Smooth muscle cell (in vitro differentiated cells): Measurements from ENCODE around the gene PRPF8. TPM values are rescaled to one million over a fixed set of nuclear protein-coding genes. Genes with fewer than 3 reads are reported as not detected.
A peak's percentile ranks its signal among the peaks of the same experiment; 100 is the strongest.

Experiments
- DNase-seq: peaks from one replicate; lab custom pipeline; 2025; ENCODE audit not compliant: unreplicated experiment; lab: John Stamatoyannopoulos, UW
- H2AFZ ChIP-seq: fragments of 200-600 bp; sonication (generic); 2 replicates; pipeline ENCODE4 v1.6.0; 2016; ENCODE audit warnings: antibody characterized with exemption, low read depth, mild to moderate bottlenecking
- H3F3A ChIP-seq: fragments of 200-600 bp; sonication (generic); 2 replicates; pipeline ENCODE4 v1.6.0; 2017; ENCODE audit warnings: antibody characterized with exemption, low read depth
- H3K27ac ChIP-seq: fragments of 200-600 bp; sonication (generic); 2 replicates; pipeline ENCODE4 v1.5.1; 2016; ENCODE audit warnings: low read depth, mild to moderate bottlenecking
- H3K27me3 ChIP-seq: fragments of 200-600 bp; sonication (generic); 2 replicates; pipeline ENCODE4 v1.6.1; 2016; ENCODE audit warnings: low read depth, mild to moderate bottlenecking
- H3K36me3 ChIP-seq: fragments of 200-600 bp; sonication (generic); 2 replicates; pipeline ENCODE4 v1.5.1; 2016; ENCODE audit warnings: low read depth
- H3K4me1 ChIP-seq: fragments of 200-600 bp; sonication (generic); 2 replicates; pipeline ENCODE4 v1.5.1; 2016; ENCODE audit warnings: low read depth
- H3K4me2 ChIP-seq: fragments of 200-600 bp; sonication (generic); 2 replicates; pipeline ENCODE4 v1.6.0; 2016; ENCODE audit warnings: mild to moderate bottlenecking
- H3K4me3 ChIP-seq: fragments of 200-600 bp; sonication (generic); 2 replicates; pipeline ENCODE4 v1.5.1; 2016; ENCODE audit warnings: mild to moderate bottlenecking
- H3K79me2 ChIP-seq: fragments of 200-600 bp; sonication (generic); 2 replicates; pipeline ENCODE4 v1.6.0; 2016; ENCODE audit warnings: low read depth, mild to moderate bottlenecking
- H3K9ac ChIP-seq: fragments of 200-600 bp; sonication (generic); 2 replicates; pipeline ENCODE4 v1.6.0; 2016; ENCODE audit warnings: low read depth
- H3K9me3 ChIP-seq: fragments of 200-600 bp; sonication (generic); replicated peaks from 2 replicates; pipeline ENCODE4 v1.5.1; 2016; ENCODE audit warnings: low read depth
- H4K20me1 ChIP-seq: fragments of 200-600 bp; sonication (generic); 2 replicates; pipeline ENCODE4 v1.6.0; 2016; ENCODE audit warnings: low read depth
- CTCF ChIP-seq: fragments of 200-600 bp; sonication (generic); IDR thresholded peaks from 2 replicates; pipeline ENCODE4 v1.5.1; 2017; ENCODE audit warnings: borderline replicate concordance, mild to moderate bottlenecking, antibody characterized with exemption; ENCODE audit not compliant: insufficient read depth, poor library complexity, severe bottlenecking
- whole genome bisulfite sequencing: methylation state at CpG from one replicate; pipeline ENCODE4 v1.1.7; 2016; ENCODE audit warnings: low lambda C conversion rate; 5-methylcytosine and 5-hydroxymethylcytosine counted together
- polyA plus RNA-seq: library from polyadenylated mRNA; unstranded; fragments of >200 nt; fragmentation: Nextera tagmentation; extraction: Ambion mirVana; gene quantifications from 2 replicates; pipeline ENCODE4 v1.2.1, GENCODE V29; 2016
- total RNA-seq: library from RNA; depleted of rRNA; stranded (reverse); fragments of >200 nt; gene quantifications from 2 replicates; pipeline ENCODE4 v1.2.3, GENCODE V29; 2014

The PRPF8 gene
- total and polyA plus RNA-seq, 2 experiments from 2014 or later = 99.7 to 129 TPM

- Histone ChIP-seq H3K79me2 (peaks cover 52% of the 10 kb centered on the region), H3K27ac (peak overlapping the region; percentile 99), H3K27me3 (no peaks in the 10 kb centered on the region), H3K4me1 (peaks cover 25% of the 10 kb centered on the region), H3F3A (peaks cover 28% of the 10 kb centered on the region), H3K4me2 (peak overlapping the region; percentile 99), H3K36me3 (no peaks in the 10 kb centered on the region), H2AFZ (no peak overlapping the region), H3K4me3 (no peak overlapping the region), H3K9me3 (no peaks in the 10 kb centered on the region), H3K9ac (no peak overlapping the region), H4K20me1 (peaks cover 63% of the 10 kb centered on the region)
- no peak for TF ChIP-seq CTCF
- WGBS = 91% methylated on average over 8 of the region's 8 CpGs
- DNase-seq = no peak
Measured at GRCh38 chr17:1712271-1712670, 27.6 kb upstream of the PRPF8 start.

- Histone ChIP-seq H3F3A (peaks cover 27% of the 10 kb centered on the region), H3K9me3 (no peaks in the 10 kb centered on the region), H3K27ac (peak overlapping the region; percentile 99), H3K4me1 (peaks cover 25% of the 10 kb centered on the region), H3K27me3 (no peaks in the 10 kb centered on the region), H4K20me1 (peaks cover 63% of the 10 kb centered on the region), H2AFZ (no peak overlapping the region), H3K4me2 (peak overlapping the region; percentile 99), H3K79me2 (peaks cover 52% of the 10 kb centered on the region), H3K36me3 (no peaks in the 10 kb centered on the region), H3K9ac (peak overlapping the region; percentile 7), H3K4me3 (peak overlapping the region; percentile 83)
- WGBS = 46% methylated on average over 4 of the region's 4 CpGs
- TF ChIP-seq CTCF = no peak
- no peak for DNase-seq
Measured at GRCh38 chr17:1711804-1712203, 27.1 kb upstream of the PRPF8 start.

GRCh38 chr17:1710807-1711553, 26.3 kb upstream of the PRPF8 start:
- 17% methylated on average over 14 of the region's 14 CpGs for WGBS
- Histone ChIP-seq H3K4me1 (peaks cover 25% of the 10 kb centered on the region), H4K20me1 (peaks cover 63% of the 10 kb centered on the region), H3F3A (peaks cover 27% of the 10 kb centered on the region), H3K4me2 (peak overlapping the region; percentile 99), H3K27ac (peak overlapping the region; percentile 99), H2AFZ (no peak overlapping the region), H3K9ac (peak overlapping the region; percentile 76), H3K4me3 (peak overlapping the region; percentile 83), H3K79me2 (peaks cover 52% of the 10 kb centered on the region), H3K9me3 (no peaks in the 10 kb centered on the region), H3K27me3 (no peaks in the 10 kb centered on the region), H3K36me3 (no peaks in the 10 kb centered on the region)
- no peak for TF ChIP-seq CTCF
- DNase-seq = no peak
